GM12878 (cell line): ENCODE measurements around the gene CHAMP1. TPM values are rescaled to one million over a fixed set of nuclear protein-coding genes. Genes with fewer than 3 reads are reported as not detected.
A peak's percentile ranks its signal among the peaks of the same experiment; 100 is the strongest.

Experiments used
- ATAC-seq: fragments of 200-7000 bp; cut with Tn5 transposase; 3 replicates; pipeline ENCODE4 v1.9.1; 2020; ENCODE audit warnings: mild to moderate bottlenecking, moderate library complexity
- BruUV-seq: library from RNA; stranded (reverse); fragments of 400-500 nt; replicated peaks from 2 replicates; lab custom pipeline; 2021; lab: Mats Ljungman, UMichigan
- CTCF ChIA-PET: fragments of 300-600 bp; sonication (Branson Sonifier 250); formaldehyde crosslinking; extraction: SDS; loops from one replicate; lab custom pipeline; 2021; ENCODE audit warnings: inconsistent platforms; lab: Yijun Ruan, JAX
- POLR2A ChIA-PET: fragments of 350-600 bp; formaldehyde crosslinking; extraction: SDS; loops from one replicate; lab custom pipeline; 2021; ENCODE audit warnings: inconsistent platforms; lab: Charles Lee
- RAD21 ChIA-PET: fragments of 300-600 bp; sonication (Branson Sonifier 250); formaldehyde crosslinking; loops from one replicate; lab custom pipeline; 2023; ENCODE audit warnings: antibody characterized with exemption; ENCODE audit not compliant: unreplicated experiment; lab: Charles Lee
- SMC1A ChIA-PET: fragments of 300-600 bp; sonication (Branson Sonifier 250); formaldehyde crosslinking; loops from one replicate; lab custom pipeline; 2023; ENCODE audit not compliant: unreplicated experiment, uncharacterized antibody; lab: Charles Lee
- DNase-seq: peaks from one replicate; pipeline ENCODE4 v3.0.0-alpha.2; 2011; ENCODE audit warnings: low read depth, low spot score
- FAIRE-seq: peaks from 3 replicates; lab custom pipeline; 2011; peaks lifted over from hg19 to GRCh38; lab: Jason Lieb, UNC
- H2AFZ ChIP-seq: 2 replicates; pipeline ENCODE4 v1.6.0; 2011; ENCODE audit warnings: low read depth, low read length, control low read depth; ENCODE audit not compliant: control insufficient read depth
- H3K27ac ChIP-seq: 2 replicates; pipeline ENCODE4 v1.5.1; 2011; ENCODE audit warnings: control low read depth; ENCODE audit not compliant: control insufficient read depth, insufficient read depth
- H3K27me3 ChIP-seq, 2 experiments: replicated peaks in 1 of 2; 2 replicates each; pipeline versions ENCODE4 v1.6.0 to v1.6.1; 2011; ENCODE audit warnings: low read length in 1 of 2; ENCODE audit not compliant: control insufficient read depth in 2 of 2, insufficient read depth in 2 of 2
- H3K36me3 ChIP-seq, 2 experiments: 2 replicates each; pipeline ENCODE4 v1.5.1; 2011; ENCODE audit warnings: low read length in 1 of 2; ENCODE audit not compliant: control insufficient read depth in 2 of 2, insufficient read depth in 2 of 2
- H3K4me1 ChIP-seq: 2 replicates; pipeline ENCODE4 v1.6.1; 2011; ENCODE audit warnings: mild to moderate bottlenecking, low read length, moderate library complexity, mixed read lengths; ENCODE audit not compliant: control insufficient read depth, insufficient read depth
- H3K4me2 ChIP-seq: 2 replicates; pipeline ENCODE4 v1.6.0; 2011; ENCODE audit warnings: control low read depth; ENCODE audit not compliant: control insufficient read depth, insufficient read depth
- H3K4me3 ChIP-seq: fragments of 200-600 bp; sonication (generic); 2 replicates; pipeline ENCODE4 v1.5.1; 2016
- H3K79me2 ChIP-seq: 2 replicates; pipeline ENCODE4 v1.6.0; 2011; ENCODE audit warnings: low read length; ENCODE audit not compliant: control insufficient read depth, insufficient read depth
- H3K9ac ChIP-seq: 2 replicates; pipeline ENCODE4 v1.8.0; 2011; ENCODE audit warnings: low read length, control low read depth, mixed read lengths; ENCODE audit not compliant: control insufficient read depth, insufficient read depth
- H3K9me3 ChIP-seq: replicated peaks from 3 replicates; pipeline ENCODE4 v1.5.1; 2011; ENCODE audit warnings: mild to moderate bottlenecking, low read length; ENCODE audit not compliant: control insufficient read depth, insufficient read depth
- H4K20me1 ChIP-seq: 2 replicates; pipeline ENCODE4 v1.6.0; 2011; ENCODE audit not compliant: control insufficient read depth, insufficient read depth
- BCL3 ChIP-seq: IDR thresholded peaks from 2 replicates; pipeline ENCODE4 v1.6.1; 2011; ENCODE audit warnings: borderline replicate concordance, low read depth, mild to moderate bottlenecking, moderate library complexity, low read length; ENCODE audit not compliant: insufficient read depth, poor library complexity, severe bottlenecking
- CHD2 ChIP-seq: IDR thresholded peaks from 2 replicates; pipeline ENCODE4 v1.6.1; 2011; ENCODE audit warnings: low read depth, low read length, improper control_type of control experiment, borderline replicate concordance
- CREB1 ChIP-seq: IDR thresholded peaks from 2 replicates; pipeline ENCODE4 v1.6.1; 2012; ENCODE audit warnings: low read depth, mild to moderate bottlenecking, inconsistent platforms
- FOXM1 ChIP-seq: IDR thresholded peaks from 2 replicates; pipeline ENCODE4 v1.6.1; 2012; ENCODE audit warnings: low read depth, mild to moderate bottlenecking, inconsistent platforms, low read length, moderate library complexity
- GABPA ChIP-seq: IDR thresholded peaks from 2 replicates; pipeline ENCODE4 v1.6.1; 2014; ENCODE audit warnings: antibody characterized with exemption, low read depth, mild to moderate bottlenecking, inconsistent platforms
- HCFC1 ChIP-seq: fragments of 150-350 bp; IDR thresholded peaks from 2 replicates; pipeline ENCODE4 v1.6.1; 2014; ENCODE audit warnings: low read length
- IRF3 ChIP-seq: fragments of 450-650 bp; IDR thresholded peaks from 2 replicates; pipeline ENCODE4 v1.6.1; 2014; ENCODE audit warnings: mild to moderate bottlenecking
- RAD21 ChIP-seq: IDR thresholded peaks from 2 replicates; pipeline ENCODE4 v1.6.1; 2011; ENCODE audit warnings: mild to moderate bottlenecking, low read depth, low read length, moderate library complexity; ENCODE audit not compliant: insufficient read depth
- RBBP5 ChIP-seq: fragments of 200-600 bp; sonication (generic); conservative IDR thresholded peaks from 2 replicates; pipeline ENCODE4 v1.6.1; 2016
- RFX5 ChIP-seq: IDR thresholded peaks from 2 replicates; pipeline ENCODE4 v1.6.1; 2011; ENCODE audit warnings: low read depth, low read length, improper control_type of control experiment
- SMC3 ChIP-seq: IDR thresholded peaks from 2 replicates; pipeline ENCODE4 v1.6.1; 2011; ENCODE audit warnings: low read length, improper control_type of control experiment, borderline replicate concordance
- YBX1 ChIP-seq: fragments of 450-650 bp; IDR thresholded peaks from 2 replicates; pipeline ENCODE4 v1.6.1; 2016; ENCODE audit warnings: antibody characterized with exemption
- ZBTB11 ChIP-seq: fragments of 450-650 bp; formaldehyde crosslinking; IDR thresholded peaks from 2 replicates; pipeline ENCODE4 v1.5.0; 2022; ENCODE audit warnings: mild to moderate bottlenecking, missing genetic modification characterization
- ZNF687 ChIP-seq: fragments of 450-650 bp; IDR thresholded peaks from 2 replicates; pipeline ENCODE4 v1.6.1; 2017; ENCODE audit warnings: mild to moderate bottlenecking, moderate library complexity
- ZZZ3 ChIP-seq: IDR thresholded peaks from 2 replicates; pipeline ENCODE4 v1.6.1; 2011; ENCODE audit warnings: low read depth; ENCODE audit not compliant: control insufficient read depth, insufficient read length
- in situ Hi-C: fragments of 300-500 bp; cut with MboI; formaldehyde crosslinking; loops from 9 replicates; pipeline ENCODE4 v1.14.3; 2018; ENCODE audit warnings: mixed read lengths
- intact Hi-C: fragments of 100-400 bp; cut with micrococcal nuclease; formaldehyde crosslinking; loops from one replicate; pipeline ENCODE4 v1.14.2; 2022; ENCODE audit not compliant: unreplicated experiment
- polyA plus RNA-seq, 11 experiments: library from polyadenylated mRNA; depleted of rRNA in 4 of 11; unstranded in 6 of 11; stranded (reverse) in 5 of 11; fragments of >200 nt; fragmentation: Nextera tagmentation in 4 of 11; fragmentation: Illumina TruSeq in 1 of 11; extraction: Ambion mirVana in 4 of 11; extraction: Trizol in 1 of 11; gene quantifications; 1 replicate in 1 of 11; 2 replicates in 10 of 11; pipeline versions ENCODE4 v1.2.1 to v1.2.3, GENCODE V29; 2011 to 2016; ENCODE audit warnings: inconsistent platforms in 2 of 11, missing spikeins in 2 of 11, low read depth in 1 of 11
- total RNA-seq, 4 experiments: library from RNA; depleted of rRNA in 3 of 4; stranded (reverse); fragments of >200 nt in 3 of 4; fragmentation: Illumina TruSeq in 1 of 4; extraction: Trizol in 1 of 4; gene quantifications; 2 replicates each; pipeline versions ENCODE4 v1.2.1 to v1.2.3, GENCODE V29; 2013 to 2021

CHAMP1 gene
- total and polyA plus RNA-seq, 10 of the 15 experiments (the other 5 are each of a cell fraction or from before 2014, with no cell fraction given): 1.1 to 54.8 (median 23.9) TPM

GRCh38 chr13:114320065-114320464 is 5.8 kb downstream of the CHAMP1 start:
- H4K20me1 ChIP-seq: peaks cover 2% of the 10 kb centered on the region; the same call in 1 of the 2 replicates
- DNase-seq (no peak), FAIRE-seq (no peak), ATAC-seq (peak; percentile 19)
- intact Hi-C loops: no loop called here
- H3K79me2 ChIP-seq: peaks cover 59% of the 10 kb centered on the region
- no peaks in the 10 kb centered on the region for H3K4me1 ChIP-seq
- no peak overlapping the region for H3K27ac ChIP-seq
- ChIA-PET CTCF (interaction anchor here (1.0 kb wide), 1 partner anchor 13 kb away, joined by 4 read pairs; no protein-coding TSS in a partner anchor), POLR2A (interaction anchor here (2.3 to 3.5 kb wide), 2 partner anchors 14 to 38 kb away, joined by 9 to 19 read pairs; partner anchors contain the start of gene UPF3A), SMC1A (interaction anchor here (0.9 to 5.2 kb wide), 3 partner anchors 9 to 39 kb away, joined by 3 to 43 read pairs (median 3); partner anchors contain the start of gene UPF3A), RAD21 (interaction anchor here (0.8 to 1.3 kb wide), 2 partner anchors 26 to 84 kb away, joined by 3 to 4 read pairs; no protein-coding TSS in a partner anchor)
- H3K4me2 ChIP-seq: peak overlapping the region; percentile 25; the same call in 1 of the 2 replicates
- H3K4me3 ChIP-seq: no peak overlapping the region
- peaks cover 12 to 21% of the 10 kb centered on the region in 2 experiments for H3K36me3 ChIP-seq
- H2AFZ ChIP-seq: no peak overlapping the region
- no peak overlapping the region for H3K9ac ChIP-seq
- no TSS peak for BruUV-seq
- no peaks in the 10 kb centered on the region for H3K27me3 ChIP-seq
- TF ChIP-seq IRF3 (no peak), YBX1 (no peak), ZZZ3 (no peak), CHD2 (no peak), BCL3 (no peak), ZBTB11 (CRISPR knock-in tag) (no peak), SMC3 (no peak), RFX5 (no peak), HCFC1 (no peak), CREB1 (no peak), GABPA (no peak), ZNF687 (no peak), RAD21 (no peak), FOXM1 (no peak), RBBP5 (no peak)
- H3K9me3 ChIP-seq: no peaks in the 10 kb centered on the region
- in situ Hi-C loops: no loop called here
